ENCODE results near the gene CCDC179.

Gene CCDC179

GRCh38 chr11:22809893-22810292, 50.4 kb downstream of the CCDC179 start:
- H3K4me3 ChIP-seq, result no peak overlapping the region
- no peak overlapping the region for H3K27ac ChIP-seq

- H3K27ac ChIP-seq, result peak overlapping the region in 4 of 21 experiments; percentile 5 to 60 (median 40)
- no peak overlapping the region for H3K4me3 ChIP-seq
Measured at GRCh38 chr11:22808571-22809197, 51.6 kb downstream of the CCDC179 start.

- no peak overlapping the region for H3K4me3 ChIP-seq
- H3K27ac ChIP-seq, result peak overlapping the region in 4 of 21 experiments; percentile 5 to 60 (median 36)
Measured at GRCh38 chr11:22807855-22808570, 52.3 kb downstream of the CCDC179 start.

GRCh38 chr11:22807391-22807790, 52.9 kb downstream of the CCDC179 start:
- peak overlapping the region in 3 of 21 experiments; percentile 26 to 46 (median 46) for H3K27ac ChIP-seq
- H3K4me3 ChIP-seq, result no peak overlapping the region

GRCh38 chr11:22802861-22803260, 57.4 kb downstream of the CCDC179 start:
- no peak overlapping the region for H3K27ac ChIP-seq
- H3K4me3 ChIP-seq, result no peak overlapping the region

GRCh38 chr11:22800482-22800881, 59.8 kb downstream of the CCDC179 start:
- no peak overlapping the region for H3K27ac ChIP-seq
- no peak overlapping the region for H3K4me3 ChIP-seq

- H3K27ac ChIP-seq, result no peak overlapping the region
- no peak overlapping the region for H3K4me3 ChIP-seq
Measured at GRCh38 chr11:22798901-22799300, 61.4 kb downstream of the CCDC179 start.

- H3K27ac ChIP-seq, result no peak overlapping the region
- H3K4me3 ChIP-seq, result no peak overlapping the region
Measured at GRCh38 chr11:22797047-22797446, 63.2 kb downstream of the CCDC179 start.
